Spinal cord (tissue), 10 donors: ENCODE measurements around the gene DHRS12. TPM values are rescaled to one million over a fixed set of nuclear protein-coding genes. Genes with fewer than 3 reads are reported as not detected.

Experiments used
- DNase-seq, 6 donors: peaks; one replicate each; pipeline versions ENCODE4 v3.0.0 to v3.0.0-alpha.2; 2013 to 2015; ENCODE audit warnings: low spot score in 6 of 6, low read depth in 4 of 6
- H3K27ac ChIP-seq: one replicate; pipeline ENCODE4 v1.5.1; 2013; ENCODE audit warnings: low read depth, low read length, control low read depth
- H3K27me3 ChIP-seq: one replicate; pipeline ENCODE4 v1.6.1; 2013; ENCODE audit warnings: low read length; ENCODE audit not compliant: control insufficient read depth, insufficient read depth
- H3K36me3 ChIP-seq: one replicate; pipeline ENCODE4 v1.6.1; 2013; ENCODE audit warnings: low read length; ENCODE audit not compliant: control insufficient read depth, insufficient read depth
- H3K4me1 ChIP-seq: one replicate; pipeline ENCODE4 v1.6.1; 2013; ENCODE audit warnings: low read length; ENCODE audit not compliant: control insufficient read depth, insufficient read depth
- H3K4me3 ChIP-seq: one replicate; pipeline ENCODE4 v1.5.1; 2013; ENCODE audit warnings: low read depth, low read length, control low read depth
- H3K9me3 ChIP-seq: one replicate; pipeline ENCODE4 v1.6.1; 2013; ENCODE audit warnings: low read length; ENCODE audit not compliant: control insufficient read depth, insufficient read depth
- WGBS: methylation state at CpG from one replicate; pipeline ENCODE4 v1.1.5; 2013; ENCODE audit warnings: missing lambda C conversion rate; ENCODE audit not compliant: insufficient coverage; 5-methylcytosine and 5-hydroxymethylcytosine counted together
- polyA plus RNA-seq, 2 donors: library from polyadenylated mRNA; unstranded; fragments of 120-200 nt; gene quantifications; one replicate each; pipeline ENCODE4 v1.2.1, GENCODE V29; 2013; ENCODE audit not compliant: insufficient read length in 2 of 2
- total RNA-seq, 2 donors: library from RNA; depleted of rRNA in 1 of 2; stranded (reverse); fragments of 120-200 nt in 1 of 2; fragments of >200 nt in 1 of 2; gene quantifications; one replicate each; pipeline versions ENCODE4 v1.2.3 to v1.2.4, GENCODE V29; 2013 to 2014
- donor health status: healthy.

Gene DHRS12
- total and polyA plus RNA-seq, 4 donors, result 6.8 to 15.2 (median 13.2) TPM

GRCh38 chr13:51814071-51814470 is 10.1 kb upstream of the DHRS12 start:
- H3K4me1 ChIP-seq, result peaks cover 3% of the 10 kb centered on the region
- H3K27me3 ChIP-seq, result no peaks in the 10 kb centered on the region
- no peak overlapping the region for H3K4me3 ChIP-seq
- H3K27ac ChIP-seq, result no peak overlapping the region
- no peak for DNase-seq
- H3K36me3 ChIP-seq, result no peaks in the 10 kb centered on the region
- H3K9me3 ChIP-seq, result no peaks in the 10 kb centered on the region
- 100% methylated on average over 1 of the region's 2 CpGs for WGBS

DNA sequence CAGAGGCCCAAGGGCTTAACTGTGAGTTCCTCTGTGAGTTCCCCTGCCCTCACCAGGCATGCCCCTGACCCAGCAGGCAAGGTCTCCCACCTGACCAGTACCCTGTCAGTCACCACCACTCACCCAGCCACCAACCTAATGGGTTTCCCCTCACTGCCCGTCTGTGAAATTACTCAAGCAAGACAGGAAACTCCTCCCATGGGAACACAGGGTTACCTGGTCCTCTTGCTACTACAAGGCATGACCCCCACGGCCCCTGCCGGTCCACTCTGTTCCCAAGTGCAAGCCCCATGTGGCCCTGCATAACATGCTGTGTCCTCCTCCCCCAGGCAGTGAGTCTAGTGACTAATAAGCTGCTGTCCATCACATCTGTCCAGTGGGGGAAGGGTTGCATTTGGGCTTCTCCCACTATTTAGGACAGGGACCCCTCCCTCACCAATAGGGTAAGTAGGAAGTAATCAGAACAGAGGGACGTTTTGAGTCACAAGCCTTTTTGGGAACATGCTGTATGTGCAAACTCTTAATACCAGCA is 8.0 kb upstream of the DHRS12 start:
- H3K4me1 ChIP-seq, result peaks cover 3% of the 10 kb centered on the region
- no peaks in the 10 kb centered on the region for H3K36me3 ChIP-seq
- 57% methylated on average over 3 of the region's 4 CpGs for WGBS
- H3K27ac ChIP-seq, result no peak overlapping the region
- DNase-seq, result no peak
- no peaks in the 10 kb centered on the region for H3K27me3 ChIP-seq
- H3K9me3 ChIP-seq, result no peaks in the 10 kb centered on the region
- no peak overlapping the region for H3K4me3 ChIP-seq

- Histone ChIP-seq H3K4me3 (no peak overlapping the region), H3K27me3 (no peaks in the 10 kb centered on the region), H3K27ac (no peak overlapping the region), H3K36me3 (no peaks in the 10 kb centered on the region), H3K9me3 (no peaks in the 10 kb centered on the region), H3K4me1 (peaks cover 3% of the 10 kb centered on the region)
- no peak for DNase-seq
- WGBS, result 61% methylated on average over 5 of the region's 12 CpGs
These were observed 7.1 kb upstream of the DHRS12 start for GRCh38 chr13:51811046-51811445.

DNA sequence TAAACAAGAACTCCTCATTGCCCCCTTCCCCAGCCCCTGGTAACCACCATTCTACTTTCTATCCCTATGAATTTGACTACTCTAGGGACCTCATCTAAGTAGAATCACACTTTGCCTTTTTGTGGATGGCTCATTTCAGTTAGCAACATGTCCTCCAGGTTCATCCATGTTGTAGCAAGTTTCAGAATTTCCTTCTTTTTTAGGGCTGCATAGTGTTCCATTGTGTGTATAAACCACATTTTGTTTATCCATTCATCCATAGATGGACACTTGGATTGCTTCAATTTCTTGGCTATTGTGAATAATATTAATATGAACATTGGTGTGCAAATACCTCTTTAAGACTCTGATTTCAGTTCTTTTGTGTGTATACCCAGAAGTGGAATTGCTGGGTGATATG is 4.8 kb upstream of the DHRS12 start:
- no peaks in the 10 kb centered on the region for H3K27me3 ChIP-seq
- H3K36me3 ChIP-seq, result no peaks in the 10 kb centered on the region
- H3K27ac ChIP-seq, result no peak overlapping the region
- DNase-seq, result no peak
- peaks cover 7% of the 10 kb centered on the region for H3K4me1 ChIP-seq
- no peaks in the 10 kb centered on the region for H3K9me3 ChIP-seq
- H3K4me3 ChIP-seq, result no peak overlapping the region

GRCh38 chr13:51807041-51807440 is 3.1 kb upstream of the DHRS12 start:
- DNase-seq, result no peak
- Histone ChIP-seq H3K4me3 (no peak overlapping the region), H3K4me1 (peaks cover 20% of the 10 kb centered on the region), H3K9me3 (no peaks in the 10 kb centered on the region), H3K27me3 (no peaks in the 10 kb centered on the region), H3K27ac (no peak overlapping the region), H3K36me3 (no peaks in the 10 kb centered on the region)
- WGBS, result 55% methylated on average over 2 of the region's 5 CpGs

GRCh38 chr13:51806566-51806965 is 2.6 kb upstream of the DHRS12 start:
- Histone ChIP-seq H3K4me3 (no peak overlapping the region), H3K36me3 (no peaks in the 10 kb centered on the region), H3K9me3 (no peaks in the 10 kb centered on the region), H3K27ac (no peak overlapping the region), H3K27me3 (no peaks in the 10 kb centered on the region), H3K4me1 (peaks cover 25% of the 10 kb centered on the region)
- peak in 2 of 6 donors; percentile 70 to 91 for DNase-seq
- 70% methylated on average over 1 of the region's 2 CpGs for WGBS

DNA sequence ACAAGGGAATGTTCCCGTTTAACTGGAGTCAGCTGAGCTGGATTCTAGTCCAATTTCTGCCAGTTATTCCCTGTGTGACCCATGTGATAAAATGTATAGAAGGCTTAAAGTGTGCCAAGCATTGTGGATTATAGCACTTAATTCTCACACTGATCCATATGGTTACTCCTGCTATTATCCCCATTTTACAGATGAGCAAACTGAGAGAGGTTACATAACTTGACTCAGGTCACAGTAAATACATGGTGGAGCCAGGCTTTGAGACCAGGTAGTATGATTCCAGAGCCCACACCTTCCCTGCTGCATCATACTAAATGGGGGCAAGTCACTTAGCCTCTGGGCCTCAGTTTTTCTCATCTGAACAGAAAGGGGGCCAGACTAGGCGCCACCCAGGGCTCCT is 2.0 kb upstream of the DHRS12 start:
- WGBS, result no CpG with 5 or more reads among the region's 2 CpGs
- Histone ChIP-seq H3K4me3 (no peak overlapping the region), H3K4me1 (peaks cover 26% of the 10 kb centered on the region), H3K27ac (no peak overlapping the region), H3K27me3 (no peaks in the 10 kb centered on the region), H3K36me3 (no peaks in the 10 kb centered on the region), H3K9me3 (no peaks in the 10 kb centered on the region)
- DNase-seq, result no peak

DNA sequence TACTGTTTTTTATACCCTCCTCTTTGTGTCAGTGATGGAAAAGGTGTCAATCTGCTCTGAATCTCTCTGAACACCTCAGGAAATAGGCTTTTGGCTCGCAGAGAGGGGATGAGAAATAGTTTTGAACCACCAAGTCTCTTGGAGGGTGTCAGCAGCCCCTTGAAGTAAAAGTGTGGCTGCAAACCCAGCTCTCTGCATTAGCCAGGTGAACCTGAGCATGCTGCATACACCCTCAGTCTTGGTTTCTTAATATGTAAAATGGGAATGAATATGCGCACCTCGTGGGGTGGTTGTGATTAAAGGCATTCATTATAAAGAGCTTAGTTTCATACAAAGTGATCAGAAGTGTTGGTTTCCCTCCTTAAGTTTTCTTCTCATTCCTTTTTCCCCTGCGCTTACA is 1.4 kb upstream of the DHRS12 start:
- Histone ChIP-seq H3K9me3 (no peaks in the 10 kb centered on the region), H3K4me1 (peaks cover 30% of the 10 kb centered on the region), H3K27me3 (no peaks in the 10 kb centered on the region), H3K4me3 (no peak overlapping the region), H3K36me3 (no peaks in the 10 kb centered on the region), H3K27ac (peak overlapping the region; percentile 90)
- DNase-seq, result no peak
- 100% methylated on average over 1 of the region's 4 CpGs for WGBS

DNA sequence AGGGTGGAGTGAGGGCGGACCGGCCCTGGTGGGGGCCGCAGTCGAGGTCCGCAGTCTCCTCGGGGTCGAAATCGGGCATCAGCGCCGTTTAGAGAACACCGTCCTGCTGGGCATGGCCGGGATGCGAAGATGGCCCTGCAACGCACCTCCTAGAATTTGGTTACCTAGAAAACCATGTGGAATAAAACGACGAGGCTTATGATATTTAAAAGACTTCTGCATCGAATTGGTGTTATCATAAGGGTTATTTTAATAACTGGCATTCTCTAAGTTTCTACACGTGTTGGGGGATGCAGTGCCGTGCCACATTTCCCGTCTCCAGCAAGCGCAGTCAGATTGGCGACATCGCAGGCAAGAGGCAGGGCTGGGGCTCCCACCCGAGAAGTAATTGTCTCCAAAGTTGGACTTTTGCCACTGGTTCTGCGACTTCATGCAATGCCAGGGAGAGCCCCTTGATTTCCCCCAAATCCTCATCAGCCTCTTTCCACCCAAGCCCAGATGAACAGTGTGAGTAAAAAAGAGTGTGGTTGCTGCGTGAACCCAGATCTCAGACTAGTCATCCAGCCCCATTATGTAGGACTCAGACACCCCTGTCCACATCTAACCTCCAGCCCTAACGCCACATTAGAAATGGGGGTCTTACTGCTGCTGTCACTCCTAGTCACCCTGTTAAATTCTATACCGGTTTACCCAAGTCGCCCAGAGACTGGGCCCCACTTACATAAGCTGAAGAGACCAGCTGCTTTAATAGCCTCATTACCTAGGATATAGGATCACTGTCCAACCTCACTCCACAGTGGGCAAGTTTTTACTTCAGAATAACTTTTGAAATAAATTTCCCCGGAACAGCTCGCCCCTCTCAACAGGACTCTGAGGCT is 571 bp upstream of the DHRS12 start:
- Histone ChIP-seq H3K9me3 (no peaks in the 10 kb centered on the region), H3K27me3 (no peaks in the 10 kb centered on the region), H3K4me3 (peak overlapping the region; percentile 77), H3K36me3 (no peaks in the 10 kb centered on the region), H3K27ac (peak overlapping the region; percentile 90), H3K4me1 (peaks cover 31% of the 10 kb centered on the region)
- DNase-seq, result peak in 2 of 6 donors; percentile 73 to 75
- 6% methylated on average over 27 of the region's 31 CpGs for WGBS
